ENCODE data around the gene FCRLA.
"Not testable (repeated sequence)": the region's sequence is repeated elsewhere in the genome, so short reads cannot be mapped to it uniquely, and the experiment has no call there.

FCRLA gene, protein sequence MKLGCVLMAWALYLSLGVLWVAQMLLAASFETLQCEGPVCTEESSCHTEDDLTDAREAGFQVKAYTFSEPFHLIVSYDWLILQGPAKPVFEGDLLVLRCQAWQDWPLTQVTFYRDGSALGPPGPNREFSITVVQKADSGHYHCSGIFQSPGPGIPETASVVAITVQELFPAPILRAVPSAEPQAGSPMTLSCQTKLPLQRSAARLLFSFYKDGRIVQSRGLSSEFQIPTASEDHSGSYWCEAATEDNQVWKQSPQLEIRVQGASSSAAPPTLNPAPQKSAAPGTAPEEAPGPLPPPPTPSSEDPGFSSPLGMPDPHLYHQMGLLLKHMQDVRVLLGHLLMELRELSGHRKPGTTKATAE

DNA sequence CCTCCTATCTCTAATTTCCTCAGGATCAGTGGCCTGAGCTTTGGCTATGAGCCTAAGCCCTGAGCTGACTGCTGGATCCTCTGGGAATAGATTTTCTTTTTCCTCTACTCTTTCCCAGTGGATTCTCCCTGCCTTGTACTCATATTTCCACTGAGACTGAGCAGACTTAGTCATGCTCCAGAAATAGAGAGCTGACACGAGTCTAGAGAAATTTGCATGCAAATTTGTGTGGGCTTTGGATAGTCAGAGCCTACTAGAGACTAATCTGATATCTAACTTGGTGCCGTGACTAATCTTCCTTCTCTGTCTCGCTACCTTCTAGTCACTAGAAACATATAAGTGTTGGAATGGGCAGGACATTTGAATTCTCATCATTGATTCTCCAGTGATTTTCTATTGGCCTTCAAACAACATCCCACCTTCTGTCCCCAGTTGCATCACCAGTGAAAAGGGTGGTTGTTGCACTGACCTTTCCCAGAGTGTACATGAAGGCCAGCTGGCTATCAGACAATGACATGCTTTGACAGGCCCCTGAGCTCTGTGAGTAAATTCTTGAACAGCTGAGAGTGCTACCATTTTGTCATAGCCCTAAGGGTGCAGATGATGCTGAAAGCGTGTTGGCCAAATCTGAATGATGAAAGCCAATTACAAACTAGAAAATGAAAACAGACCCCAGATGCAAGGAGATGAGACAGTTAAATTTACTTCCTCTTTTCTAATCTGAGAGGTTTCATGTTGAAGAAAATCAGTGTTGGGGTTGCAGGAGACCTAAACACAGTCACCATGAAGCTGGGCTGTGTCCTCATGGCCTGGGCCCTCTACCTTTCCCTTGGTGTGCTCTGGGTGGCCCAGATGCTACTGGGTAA is at the start of gene FCRLA:
TSS of gene FCRLA (plus strand) at position 748 of the 866 bp plus-strand sequence. CDS start at position 784, 36 bp downstream.
- H3K4me3 ChIP-seq (ENCODE audit: low read length), result peak within 1 kb of the TSS; percentile 99
- no peak for TF ChIP-seq ZNF274 (IDR thresholded peaks at IDR 0.05; ENCODE audit: low read depth, low read length)

DNA sequence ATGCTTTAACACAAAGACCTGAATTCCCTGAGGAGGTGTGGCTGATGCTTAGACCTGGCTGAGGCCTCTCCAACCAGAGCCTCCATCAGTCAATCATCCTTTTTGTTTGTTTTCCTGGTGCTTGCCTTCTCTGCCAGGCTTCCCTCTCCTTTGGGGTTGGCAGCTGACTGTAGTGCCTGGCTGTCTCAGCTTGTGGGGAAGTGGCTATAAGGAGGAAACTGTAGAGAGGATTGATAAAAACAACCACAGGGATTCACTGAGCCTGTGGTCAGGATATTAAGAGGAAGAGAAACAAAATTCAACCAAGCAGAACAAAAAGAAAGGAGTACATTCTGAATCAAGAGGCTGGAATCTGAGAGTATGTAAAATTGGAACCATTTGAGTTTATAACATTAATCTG is 48.5 kb upstream of the FCRLA start:
- H3K4me3 ChIP-seq (ENCODE audit: low read length), result not testable (repeated sequence)

DNA sequence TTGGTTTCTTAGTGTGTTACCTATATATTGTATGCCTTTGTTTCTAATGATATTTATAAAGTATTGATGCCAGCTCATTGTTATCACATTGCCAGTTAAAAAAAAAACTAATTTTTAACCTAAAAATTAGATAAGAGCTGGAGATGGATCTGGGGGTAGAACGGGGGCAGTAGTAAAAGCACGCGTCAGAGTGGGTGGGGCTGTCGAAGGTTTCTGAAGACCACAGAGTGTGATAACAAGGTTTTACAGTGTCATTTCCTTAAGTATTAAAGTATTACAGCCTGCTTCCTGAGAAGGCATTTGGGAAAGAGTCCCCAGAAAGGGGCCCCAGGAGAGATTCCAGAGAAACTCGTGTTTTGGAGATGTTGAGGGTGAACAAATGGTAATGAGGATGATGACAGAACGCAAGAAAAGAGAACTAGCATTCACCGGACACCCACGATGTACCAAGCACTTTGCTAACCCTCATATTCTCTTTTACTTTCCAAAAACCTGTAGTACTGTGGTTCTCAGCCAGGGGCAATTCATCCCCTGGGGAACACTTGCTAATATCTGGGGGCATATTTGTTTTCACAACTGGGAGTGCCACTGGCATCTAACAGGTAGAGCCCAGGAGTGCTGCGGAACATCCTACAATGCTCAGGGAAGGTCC is 45.2 kb upstream of the FCRLA start:
- H3K4me3 ChIP-seq (ENCODE audit: low read length), result not testable (repeated sequence)

DNA sequence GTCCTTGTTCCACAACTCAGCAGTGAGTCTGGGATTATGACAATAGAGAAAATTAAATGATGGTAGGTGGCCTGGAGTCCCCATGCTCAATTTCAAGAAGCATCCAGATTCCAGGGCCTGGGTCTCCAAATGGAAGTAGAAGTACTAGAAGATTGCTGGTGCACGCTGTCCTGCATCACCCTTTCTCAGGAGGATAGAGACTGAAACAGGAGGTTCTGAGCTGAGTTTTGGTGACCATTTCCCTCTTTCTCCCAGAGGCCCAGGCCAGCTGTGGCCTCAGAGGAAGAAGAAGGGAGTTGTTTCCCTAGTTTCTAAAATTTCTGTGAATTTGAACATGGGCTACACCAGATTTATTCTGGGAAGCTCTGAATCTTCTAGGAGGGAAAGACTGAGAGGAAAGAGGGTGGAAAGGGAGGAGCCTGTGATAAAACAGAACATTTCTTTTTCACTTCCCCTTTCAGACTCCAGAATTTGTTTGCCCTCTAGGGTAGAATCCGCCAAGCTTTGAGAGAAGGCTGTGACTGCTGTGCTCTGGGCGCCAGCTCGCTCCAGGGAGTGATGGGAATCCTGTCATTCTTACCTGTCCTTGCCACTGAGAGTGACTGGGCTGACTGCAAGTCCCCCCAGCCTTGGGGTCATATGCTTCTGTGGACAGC is 44.2 kb upstream of the FCRLA start, which contains the start of gene FCGR2B:
TSS of gene FCGR2B (plus strand) at position 460 of the 656 bp plus-strand sequence. CDS start at position 559, 99 bp downstream.
- H3K4me3 ChIP-seq (ENCODE audit: low read length), result not testable (repeated sequence)

DNA sequence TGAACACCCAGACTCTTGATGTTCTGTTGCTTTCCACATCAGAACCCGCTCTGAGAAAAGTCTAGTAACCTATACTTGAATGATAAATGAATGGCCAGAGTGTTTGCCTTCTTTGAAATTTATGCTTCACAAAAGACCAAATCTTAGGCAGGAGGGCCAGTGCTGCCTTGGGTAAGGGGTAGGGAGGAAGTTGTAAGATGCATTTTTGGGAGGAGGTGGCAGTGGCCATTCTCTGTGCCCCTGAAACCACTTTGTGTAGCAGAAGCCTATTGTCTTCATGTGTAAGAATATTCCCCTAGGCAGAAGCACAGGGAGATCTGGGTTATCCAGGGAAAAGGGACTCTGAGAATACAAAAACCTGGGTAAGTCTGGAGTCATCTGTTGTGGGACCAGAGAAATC is 43.5 kb upstream of the FCRLA start:
- not testable (repeated sequence) for H3K4me3 ChIP-seq (ENCODE audit: low read length)

DNA sequence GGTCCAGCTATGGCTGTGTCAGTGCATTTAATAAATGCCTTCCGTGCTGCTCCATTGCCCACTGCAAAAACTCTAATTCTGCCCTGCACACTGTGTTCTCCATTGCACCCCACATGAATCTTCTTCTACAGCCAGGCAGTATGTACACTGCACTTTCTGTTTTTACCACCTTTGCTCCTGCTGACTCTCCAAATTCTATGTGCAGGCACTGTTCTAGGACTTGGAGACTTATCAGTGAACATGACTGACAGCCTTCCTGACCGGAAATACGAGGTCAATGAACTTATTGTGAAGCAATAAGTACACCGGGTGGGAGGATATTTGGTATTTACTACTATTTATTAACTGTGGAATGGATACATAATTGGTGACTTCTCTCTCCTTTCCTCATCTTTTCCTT is 42.3 kb upstream of the FCRLA start:
- H3K4me3 ChIP-seq (ENCODE audit: low read length), result not testable (repeated sequence)

DNA sequence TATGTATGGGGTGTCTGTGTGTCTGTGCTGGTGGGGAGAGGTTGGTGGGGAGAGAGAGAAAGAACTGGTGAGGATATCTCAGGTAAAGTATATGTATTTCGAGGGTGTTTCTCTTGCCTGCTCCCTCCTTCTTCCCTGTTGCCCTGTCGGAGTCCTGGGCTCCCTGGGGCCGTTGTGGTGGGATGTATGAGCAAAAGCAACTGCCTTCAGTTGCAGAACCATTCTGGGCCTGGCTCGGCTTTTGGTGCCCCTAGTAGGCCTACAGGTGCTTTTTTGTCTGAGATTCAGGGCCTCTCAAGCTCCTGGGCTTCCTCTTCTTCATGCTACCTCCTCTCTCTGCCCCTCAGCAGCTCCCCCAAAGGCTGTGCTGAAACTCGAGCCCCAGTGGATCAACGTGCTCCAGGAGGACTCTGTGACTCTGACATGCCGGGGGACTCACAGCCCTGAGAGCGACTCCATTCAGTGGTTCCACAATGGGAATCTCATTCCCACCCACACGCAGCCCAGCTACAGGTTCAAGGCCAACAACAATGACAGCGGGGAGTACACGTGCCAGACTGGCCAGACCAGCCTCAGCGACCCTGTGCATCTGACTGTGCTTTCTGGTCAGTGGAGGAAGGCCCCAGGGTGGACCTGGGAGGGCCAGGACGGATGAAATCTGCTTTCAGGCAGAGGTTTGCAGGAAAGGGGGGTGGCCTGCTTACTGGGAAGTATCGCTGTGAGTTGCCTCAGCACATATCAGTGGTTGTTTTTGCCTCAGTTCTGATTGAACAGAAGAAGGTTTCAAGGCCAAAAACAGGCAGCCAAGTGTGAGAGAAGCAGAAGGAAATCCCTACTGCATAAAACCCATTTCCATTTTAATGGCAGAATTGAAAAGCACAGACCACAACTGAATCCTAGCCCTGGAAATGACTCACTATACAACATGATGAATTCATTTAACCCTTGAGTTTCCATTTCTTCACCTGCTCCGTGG is 35.7 kb upstream of the FCRLA start:
- H3K4me3 ChIP-seq (ENCODE audit: low read length), result not testable (repeated sequence)

DNA sequence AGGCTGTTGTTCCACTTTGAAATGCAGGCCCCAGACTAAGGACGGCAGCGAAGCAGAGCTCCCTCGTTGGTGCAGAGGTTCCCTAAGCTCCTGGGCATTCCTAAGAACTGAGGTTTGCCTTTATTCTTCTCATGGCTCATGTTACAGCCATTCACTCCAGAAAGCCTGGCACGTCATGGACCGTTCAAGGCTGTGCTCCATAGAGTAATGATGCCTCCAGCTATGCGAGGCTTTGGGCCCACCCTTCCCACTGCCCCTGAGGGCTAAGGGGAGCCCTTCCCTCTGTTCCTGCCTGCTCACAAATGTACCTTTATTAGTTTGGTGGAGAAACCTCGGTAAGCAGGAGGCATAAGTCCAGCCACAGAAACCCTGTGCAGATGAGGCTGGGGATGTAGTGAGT is 33.6 kb upstream of the FCRLA start:
- not testable (repeated sequence) for H3K4me3 ChIP-seq (ENCODE audit: low read length)

DNA sequence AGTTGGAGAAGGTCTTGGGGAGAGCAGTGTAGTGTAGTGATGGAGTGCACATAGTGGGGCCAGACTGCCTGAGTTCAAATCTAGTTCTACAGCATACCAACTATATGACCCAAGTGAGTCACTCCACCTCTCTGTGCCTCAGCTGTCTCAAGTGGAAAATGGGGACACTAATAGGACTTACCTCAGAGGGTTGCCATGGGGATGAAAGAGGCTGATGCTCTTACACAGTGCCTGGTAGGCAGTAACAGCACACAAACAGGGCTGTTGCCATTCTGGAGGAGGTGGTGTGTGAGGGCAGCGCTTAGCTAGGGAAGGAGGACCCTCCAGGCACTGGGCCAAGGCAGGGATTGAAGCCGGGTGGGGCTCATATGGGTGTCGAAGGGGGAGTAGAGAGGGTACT is 32.6 kb upstream of the FCRLA start:
- H3K4me3 ChIP-seq (ENCODE audit: low read length), result not testable (repeated sequence)

DNA sequence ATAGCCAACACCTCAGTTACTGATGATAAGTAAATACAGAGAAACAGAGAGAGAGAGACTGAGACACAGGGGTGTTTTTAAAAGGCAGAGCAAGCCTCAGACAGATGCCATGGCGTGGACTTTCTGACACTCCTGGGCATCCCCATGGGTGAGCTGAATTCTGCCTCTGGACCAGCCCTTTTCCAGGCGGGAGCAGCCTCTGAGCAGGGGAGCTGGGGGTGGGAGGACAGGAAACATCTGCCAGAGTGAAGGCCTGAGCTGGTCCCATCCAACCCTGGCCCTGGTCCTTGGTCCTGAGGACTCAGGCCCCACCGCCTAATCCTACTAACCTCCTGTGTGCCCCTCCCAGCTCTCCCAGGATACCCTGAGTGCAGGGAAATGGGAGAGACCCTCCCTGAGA is 32.1 kb upstream of the FCRLA start:
- H3K4me3 ChIP-seq (ENCODE audit: low read length), result not testable (repeated sequence)

DNA sequence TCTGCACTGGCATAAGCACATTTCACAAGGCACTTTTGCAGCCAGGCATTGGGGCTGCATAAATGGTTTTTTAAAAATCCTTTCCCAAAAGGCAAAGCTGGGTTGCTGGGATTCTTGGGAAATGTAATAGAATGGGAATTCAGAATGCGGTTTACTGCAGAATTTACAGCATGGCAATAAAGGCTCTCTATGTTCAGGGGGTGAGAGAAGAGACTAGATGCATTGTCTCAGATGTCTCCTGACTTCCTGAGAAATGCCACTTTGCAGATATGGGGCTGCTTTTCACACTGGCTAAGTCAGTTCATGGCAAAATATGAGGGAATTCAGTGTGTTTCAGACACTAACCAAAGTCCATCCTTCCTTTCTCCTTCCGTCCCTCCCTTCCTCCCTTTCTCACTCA is 30.6 kb upstream of the FCRLA start:
- TF ChIP-seq ZNF274 (IDR thresholded peaks at IDR 0.05; ENCODE audit: low read depth, low read length), result no peak
- H3K4me3 ChIP-seq (ENCODE audit: low read length), result no peak overlapping the region

DNA sequence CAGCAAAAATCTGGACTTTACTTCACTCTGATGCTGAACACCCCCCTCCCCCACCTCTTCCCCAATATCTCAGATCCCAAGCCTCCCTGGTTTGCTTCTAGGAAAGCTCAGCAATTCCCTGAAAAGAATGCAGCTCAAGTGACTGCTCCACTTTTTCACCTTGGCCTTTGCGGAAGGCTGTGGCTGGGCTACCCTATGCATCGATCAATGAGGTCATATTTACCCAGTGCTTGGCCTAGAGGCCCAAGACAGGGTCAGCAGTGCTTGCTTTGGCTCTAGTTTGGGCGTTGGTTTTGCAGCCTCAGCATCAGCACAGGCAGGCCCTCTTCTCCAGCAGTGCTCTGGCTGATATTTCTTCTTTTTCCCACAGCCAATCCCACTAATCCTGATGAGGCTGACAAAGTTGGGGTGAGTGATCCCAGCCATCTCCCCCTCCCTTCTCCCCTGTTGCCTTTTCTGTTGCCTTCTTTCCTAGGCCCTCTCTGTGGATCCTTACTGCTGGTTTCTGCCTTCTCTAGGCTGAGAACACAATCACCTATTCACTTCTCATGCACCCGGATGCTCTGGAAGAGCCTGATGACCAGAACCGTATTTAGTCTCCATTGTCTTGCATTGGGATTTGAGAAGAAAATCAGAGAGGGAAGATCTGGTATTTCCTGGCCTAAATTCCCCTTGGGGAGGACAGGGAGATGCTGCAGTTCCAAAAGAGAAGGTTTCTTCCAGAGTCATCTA is 29.9 kb upstream of the FCRLA start:
- no peak for TF ChIP-seq ZNF274 (IDR thresholded peaks at IDR 0.05; ENCODE audit: low read depth, low read length)

DNA sequence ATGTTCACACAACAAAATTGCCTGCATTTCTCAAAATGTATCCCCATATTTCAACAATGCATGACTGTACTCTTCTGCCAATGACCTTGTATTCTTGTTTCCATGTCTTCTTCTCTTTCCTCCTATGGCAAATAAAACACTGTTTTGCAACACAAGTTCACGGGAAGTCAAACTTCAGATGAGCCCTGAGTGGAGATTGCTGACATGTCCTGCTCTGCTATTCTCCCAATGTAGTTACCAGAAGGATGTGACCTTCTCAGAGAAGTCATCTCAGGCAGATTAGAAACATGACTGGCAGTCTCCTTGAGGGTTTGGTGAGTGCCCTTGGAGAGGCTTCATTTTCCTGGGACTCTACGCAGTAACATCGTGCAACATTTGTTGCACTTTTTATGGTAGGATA is 28.5 kb upstream of the FCRLA start:
- H3K4me3 ChIP-seq (ENCODE audit: low read length), result no peak overlapping the region
- TF ChIP-seq ZNF274 (IDR thresholded peaks at IDR 0.05; ENCODE audit: low read depth, low read length), result no peak

More for the DNA sequence above, 29.9 kb upstream of the FCRLA start:
- H3K4me3 ChIP-seq (ENCODE audit: low read length), result no peak overlapping the region

Measured in GM08714 (cell line).